H1 (cell line): ENCODE measurements around the gene IPO7. TPM values are rescaled to one million over a fixed set of nuclear protein-coding genes. Genes with fewer than 3 reads are reported as not detected.

Source experiments
- CTCF ChIA-PET: fragments of 300-600 bp; sonication (Branson Sonifier 250); formaldehyde crosslinking; loops from one replicate; lab custom pipeline; 2021; ENCODE audit not compliant: partially characterized antibody; lab: Charles Lee
- POLR2A ChIA-PET: fragments of 300-600 bp; sonication (Branson Sonifier 250); formaldehyde crosslinking; loops from one replicate; lab custom pipeline; 2021; ENCODE audit warnings: inconsistent platforms; ENCODE audit not compliant: partially characterized antibody; lab: Charles Lee
- DNase-seq, 2 experiments: peaks; one replicate each; pipeline versions ENCODE4 v3.0.0 to v3.0.0-alpha.2; 2010 to 2022; ENCODE audit warnings: low spot score in 2 of 2, low read depth in 1 of 2, mixed read lengths in 1 of 2
- FAIRE-seq: peaks from 2 replicates; lab custom pipeline; 2011; peaks lifted over from hg19 to GRCh38; lab: Jason Lieb, UNC
- H2AFZ ChIP-seq: 2 replicates; pipeline ENCODE4 v1.8.1; 2012; ENCODE audit warnings: low read length, inconsistent platforms
- H2AK5ac ChIP-seq: 2 replicates; pipeline ENCODE4 v1.6.1; 2013; ENCODE audit warnings: low read depth, low read length
- H2BK120ac ChIP-seq: replicated peaks from 2 replicates; pipeline ENCODE3; 2013; ENCODE audit warnings: low read depth, low read length, inconsistent platforms
- H2BK12ac ChIP-seq: 2 replicates; pipeline ENCODE4 v1.6.1; 2013; ENCODE audit warnings: low read depth, low read length
- H2BK15ac ChIP-seq: 2 replicates; pipeline ENCODE4 v1.6.1; 2013; ENCODE audit warnings: low read length
- H2BK20ac ChIP-seq: 2 replicates; pipeline ENCODE4 v1.6.1; 2013; ENCODE audit warnings: low read length
- H2BK5ac ChIP-seq: 2 replicates; pipeline ENCODE4 v1.6.1; 2013; ENCODE audit warnings: low read depth, low read length
- H3K14ac ChIP-seq: 2 replicates; pipeline ENCODE4 v1.6.1; 2013; ENCODE audit warnings: inconsistent platforms; ENCODE audit not compliant: insufficient read length
- H3K18ac ChIP-seq: 2 replicates; pipeline ENCODE4 v1.6.1; 2013; ENCODE audit warnings: low read length; ENCODE audit errors: extremely low read depth
- H3K23ac ChIP-seq: 2 replicates; pipeline ENCODE4 v1.6.1; 2013; ENCODE audit warnings: inconsistent platforms; ENCODE audit not compliant: insufficient read length
- H3K23me2 ChIP-seq: 2 replicates; pipeline ENCODE4 v1.6.1; 2013; ENCODE audit warnings: low read depth, low read length
- H3K27ac ChIP-seq: 2 replicates; pipeline ENCODE4 v1.6.1; 2011; ENCODE audit warnings: low read depth, low read length, inconsistent platforms
- H3K27me3 ChIP-seq, 4 experiments: replicated peaks in 1 of 4; 1 replicate in 1 of 4; 2 replicates in 3 of 4; pipeline versions ENCODE4 v1.6.1 to v1.8.1; 2011 to 2013; ENCODE audit warnings: low read length in 3 of 4, mild to moderate bottlenecking in 3 of 4, inconsistent platforms in 2 of 4, mixed read lengths in 2 of 4, moderate library complexity in 1 of 4; ENCODE audit not compliant: control insufficient read depth in 3 of 4, insufficient read depth in 3 of 4; ENCODE audit errors: extremely low read depth in 1 of 4
- H3K36me3 ChIP-seq, 4 experiments: 2 replicates each; pipeline versions ENCODE4 v1.6.1 to v1.8.1; 2011 to 2013; ENCODE audit warnings: mild to moderate bottlenecking in 4 of 4, low read length in 3 of 4, moderate library complexity in 2 of 4, control low read depth in 1 of 4, inconsistent platforms in 1 of 4; ENCODE audit not compliant: insufficient read depth in 4 of 4, control insufficient read depth in 2 of 4
- H3K4ac ChIP-seq: replicated peaks from 2 replicates; pipeline ENCODE3; 2013; ENCODE audit warnings: low read length, low read depth, mixed read lengths, inconsistent platforms; ENCODE audit not compliant: insufficient read length
- H3K4me1 ChIP-seq, 4 experiments: replicated peaks in 1 of 4; 1 replicate in 1 of 4; 2 replicates in 3 of 4; pipeline versions ENCODE4 v1.6.1 to v1.8.1; 2011 to 2013; ENCODE audit warnings: low read length in 3 of 4, inconsistent platforms in 2 of 4, mixed read lengths in 1 of 4; ENCODE audit not compliant: insufficient read depth in 4 of 4, control insufficient read depth in 3 of 4
- H3K4me2 ChIP-seq, 2 experiments: 2 replicates each; pipeline versions ENCODE4 v1.6.1 to v1.8.1; 2011 to 2013; ENCODE audit warnings: low read depth in 2 of 2, low read length in 2 of 2, control low read depth in 1 of 2, inconsistent platforms in 1 of 2, mild to moderate bottlenecking in 1 of 2; ENCODE audit not compliant: insufficient read depth in 1 of 2
- H3K4me3 ChIP-seq, 4 experiments: fragments of 200-600, 300-600 bp in 1 of 4; sonication (generic), shearing (Covaris generic), sonication (Bioruptor Twin) in 1 of 4; 2 replicates each; pipeline versions ENCODE4 v1.5.1 to v1.8.1; 2011 to 2016; ENCODE audit warnings: low read length in 4 of 4, low read depth in 3 of 4, control low read depth in 2 of 4, inconsistent platforms in 2 of 4, mild to moderate bottlenecking in 2 of 4, mixed read lengths in 1 of 4, moderate library complexity in 1 of 4; ENCODE audit not compliant: insufficient read depth in 2 of 4; ENCODE audit errors: extremely low read depth in 1 of 4
- H3K56ac ChIP-seq: replicated peaks from 2 replicates; pipeline ENCODE3; 2013; ENCODE audit warnings: low read depth, mild to moderate bottlenecking, mixed read lengths, low read length, inconsistent platforms; ENCODE audit not compliant: insufficient read length
- H3K79me1 ChIP-seq: 2 replicates; pipeline ENCODE4 v1.6.1; 2013; ENCODE audit warnings: low read depth, low read length, control low read depth
- H3K79me2 ChIP-seq, 2 experiments: 2 replicates each; pipeline versions ENCODE4 v1.6.1 to v1.8.1; 2012 to 2013; ENCODE audit warnings: low read length in 2 of 2, mild to moderate bottlenecking in 2 of 2, inconsistent platforms in 1 of 2; ENCODE audit not compliant: insufficient read depth in 2 of 2, control insufficient read depth in 1 of 2
- H3K9ac ChIP-seq, 4 experiments: replicated peaks in 1 of 4; 1 replicate in 1 of 4; 2 replicates in 3 of 4; pipeline versions ENCODE4 v1.6.1 to v1.8.1; 2011 to 2013; ENCODE audit warnings: low read depth in 3 of 4, low read length in 3 of 4, control low read depth in 2 of 4, mild to moderate bottlenecking in 2 of 4, moderate library complexity in 2 of 4, inconsistent platforms in 1 of 4; ENCODE audit errors: extremely low read depth in 1 of 4
- H3K9me3 ChIP-seq, 2 experiments: 2 replicates each; pipeline versions ENCODE4 v1.6.1 to v1.8.1; 2012 to 2013; ENCODE audit warnings: mild to moderate bottlenecking in 2 of 2, moderate library complexity in 2 of 2, control low read depth in 1 of 2, inconsistent platforms in 1 of 2, low read depth in 1 of 2, low read length in 1 of 2, mixed read lengths in 1 of 2; ENCODE audit not compliant: insufficient read depth in 2 of 2
- H4K20me1 ChIP-seq, 2 experiments: replicated peaks in 1 of 2; 2 replicates each; pipeline versions ENCODE3 to v1.8.1; 2011 to 2013; ENCODE audit warnings: inconsistent platforms in 2 of 2, low read length in 2 of 2, mild to moderate bottlenecking in 1 of 2; ENCODE audit not compliant: insufficient read depth in 2 of 2, control insufficient read depth in 1 of 2
- H4K5ac ChIP-seq: 2 replicates; pipeline ENCODE4 v1.6.1; 2013; ENCODE audit warnings: low read length, low read depth, mixed read lengths, inconsistent platforms; ENCODE audit not compliant: insufficient read length
- H4K8ac ChIP-seq: 2 replicates; pipeline ENCODE4 v1.8.0; 2013; ENCODE audit warnings: mild to moderate bottlenecking, moderate library complexity, low read length, inconsistent platforms; ENCODE audit not compliant: insufficient read depth; ENCODE audit errors: extremely low read depth
- H4K91ac ChIP-seq: replicated peaks from 2 replicates; pipeline ENCODE3; 2013; ENCODE audit warnings: low read length, mixed read lengths, inconsistent platforms; ENCODE audit not compliant: insufficient read length
- KDM5A ChIP-seq: fragments of 200-600 bp; IDR thresholded peaks from 2 replicates; pipeline ENCODE4 v1.7.1; 2012; ENCODE audit warnings: mild to moderate bottlenecking, low read length, inconsistent platforms, mixed read lengths
- MAFK ChIP-seq: IDR thresholded peaks from 2 replicates; pipeline ENCODE4 v1.6.1; 2012; ENCODE audit warnings: low read depth, mild to moderate bottlenecking, improper control_type of control experiment, low read length
- WGBS, 2 experiments: shearing (Covaris generic) in 1 of 2; methylation state at CpG; one replicate each; pipeline versions ENCODE4 v1.1.6 to v1.1.7; 2013 to 2015; ENCODE audit warnings: low lambda C conversion rate in 2 of 2, mixed read lengths in 2 of 2, inconsistent platforms in 1 of 2, low coverage in 1 of 2, missing lambda C conversion rate in 1 of 2; ENCODE audit not compliant: insufficient replicate concordance in 2 of 2, insufficient coverage in 1 of 2, insufficient read length in 1 of 2; ENCODE audit errors: extremely low coverage in 1 of 2, missing lambda C conversion rate in 1 of 2; 5-methylcytosine and 5-hydroxymethylcytosine counted together
- polyA plus RNA-seq, 7 experiments: library from polyadenylated mRNA; depleted of rRNA in 3 of 7; stranded (reverse) in 5 of 7; unstranded in 2 of 7; fragments of >200 nt in 5 of 7; fragments of 200-250 nt in 2 of 7; gene quantifications; 1 replicate in 5 of 7; 2 replicates in 1 of 7; 4 replicates in 1 of 7; pipeline versions ENCODE4 v1.2.1 to v1.2.3, GENCODE V29; 2011 to 2013; ENCODE audit warnings: missing spikeins in 2 of 7, mixed read lengths in 2 of 7
- total RNA-seq: library from RNA; stranded (reverse); fragmentation: NEBNext Ultra II Directional; extraction: Animal tissue kit (Norgen Biotek cat#: 25700); gene quantifications from 2 replicates; pipeline ENCODE4 v1.2.1, GENCODE V29; 2021

The IPO7 gene
- total and polyA plus RNA-seq, 2 of the 8 experiments (the other 6 are each of a cell fraction or from before 2014, with no cell fraction given) = 45.9 to 259 TPM

- no peaks in the 10 kb centered on the region for H3K79me1 ChIP-seq
- H4K20me1 ChIP-seq = no peaks in the 10 kb centered on the region
- no peak overlapping the region for H3K9ac ChIP-seq
- no peaks in the 10 kb centered on the region for H3K36me3 ChIP-seq
- no peaks in the 10 kb centered on the region for H3K79me2 ChIP-seq
- no peak overlapping the region for H3K4ac ChIP-seq
- no peak overlapping the region for H2BK20ac ChIP-seq
- H3K27ac ChIP-seq = no peak overlapping the region
- H2AFZ ChIP-seq = no peak overlapping the region
- ChIA-PET CTCF (interaction anchor here (1.0 to 1.4 kb wide), 2 partner anchors 18 to 34 kb away, joined by 4 read pairs; partner anchors contain the start of gene IPO7), POLR2A (interaction anchor here (0.8 to 2.4 kb wide), 2 partner anchors 17 to 181 kb away, joined by 3 to 12 read pairs; partner anchors contain the start of gene IPO7)
- H4K91ac ChIP-seq = no peak overlapping the region
- H3K9me3 ChIP-seq = no peaks in the 10 kb centered on the region
- H2BK120ac ChIP-seq = no peak overlapping the region
- H3K27me3 ChIP-seq = no peaks in the 10 kb centered on the region
- no peak for DNase-seq
- H3K56ac ChIP-seq = no peak overlapping the region
- H3K18ac ChIP-seq = no peak overlapping the region
- H2BK12ac ChIP-seq = no peak overlapping the region
- 88% methylated on average over 2 of the region's 2 CpGs; no CpG with 5 or more reads in 1 of the 2 experiments for WGBS, 2 experiments
- H2BK15ac ChIP-seq = no peak overlapping the region
- no peak overlapping the region for H2BK5ac ChIP-seq
- H3K4me1 ChIP-seq = peaks cover 4 to 11% (median 9%) of the 10 kb centered on the region in 4 experiments
- H4K8ac ChIP-seq = no peak overlapping the region
- H2AK5ac ChIP-seq = no peak overlapping the region
- no peak overlapping the region for H4K5ac ChIP-seq
- H3K23ac ChIP-seq = no peak overlapping the region
- FAIRE-seq = no peak
- TF ChIP-seq KDM5A (no peak), MAFK (no peak)
- H3K4me2 ChIP-seq = no peak overlapping the region
- no peak overlapping the region for H3K14ac ChIP-seq
- H3K4me3 ChIP-seq = no peak overlapping the region
- H3K23me2 ChIP-seq = no peaks in the 10 kb centered on the region; the same call in 1 of the 2 replicates
Measured at GRCh38 chr11:9367551-9367950, 16.9 kb upstream of the IPO7 start.
